Progenitor cell of endocrine pancreas (in vitro differentiated cells): ENCODE results near the gene RASGRF2. TPM values are rescaled to one million over a fixed set of nuclear protein-coding genes. Genes with fewer than 3 reads are reported as not detected.

Source experiments
- DNase-seq: peaks from one replicate; pipeline ENCODE4 v3.0.0; 2021; ENCODE audit warnings: low spot score; ENCODE audit not compliant: unreplicated experiment
- H3K27ac Mint-ChIP-seq: 2 replicates; pipeline ENCODE4 v1.8.0; 2021; ENCODE audit warnings: mild to moderate bottlenecking, moderate library complexity, mixed read lengths
- H3K27me3 Mint-ChIP-seq: 2 replicates; pipeline ENCODE4 v1.8.0; 2021; ENCODE audit warnings: mixed read lengths
- H3K36me3 Mint-ChIP-seq: 2 replicates; pipeline ENCODE4 v1.8.0; 2022; ENCODE audit warnings: mixed read lengths; ENCODE audit not compliant: insufficient read depth
- H3K4me1 Mint-ChIP-seq: 2 replicates; pipeline ENCODE4 v1.8.0; 2021; ENCODE audit warnings: low read depth, mixed read lengths
- H3K4me3 Mint-ChIP-seq: 2 replicates; pipeline ENCODE4 v1.8.0; 2021; ENCODE audit warnings: low read depth, mild to moderate bottlenecking, moderate library complexity, mixed read lengths
- H3K9me3 Mint-ChIP-seq: 2 replicates; pipeline ENCODE4 v1.8.0; 2021; ENCODE audit warnings: low read depth, mixed read lengths
- total RNA-seq: library from RNA; stranded (reverse); gene quantifications from 2 replicates; pipeline ENCODE4 v1.2.1, GENCODE V29; 2021
- TF ChIP-seq, protein P1 (sequence below): fragments of 200-600 bp; sonication (generic); IDR thresholded peaks from one replicate; pipeline ENCODE4 v1.5.0; 2021; ENCODE audit warnings: antibody characterized with exemption, mild to moderate bottlenecking; ENCODE audit not compliant: unreplicated experiment

The RASGRF2 gene
- total RNA-seq, 1 donor from 2014 or later: 0.62 TPM

DNA sequence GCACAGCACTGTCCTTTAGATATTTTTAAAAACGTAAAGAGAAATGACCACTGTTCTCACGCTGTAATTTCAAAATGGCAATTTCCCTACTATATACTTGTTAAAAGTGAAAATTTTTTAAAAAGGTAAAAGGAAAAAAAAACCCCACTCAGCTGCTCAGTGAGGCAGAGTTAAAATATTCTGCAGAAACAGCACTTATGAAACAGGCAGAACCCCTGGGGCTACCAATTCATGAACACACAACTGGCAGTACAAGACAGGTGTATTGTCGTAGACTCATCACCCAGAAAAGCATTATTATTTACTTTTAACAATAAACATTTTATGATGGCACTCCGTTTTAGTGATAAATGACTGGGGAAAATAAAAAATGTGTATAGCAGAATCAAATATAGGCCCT lies 1.5 kb upstream of the RASGRF2 start:
- TF ChIP-seq, protein P1, sequence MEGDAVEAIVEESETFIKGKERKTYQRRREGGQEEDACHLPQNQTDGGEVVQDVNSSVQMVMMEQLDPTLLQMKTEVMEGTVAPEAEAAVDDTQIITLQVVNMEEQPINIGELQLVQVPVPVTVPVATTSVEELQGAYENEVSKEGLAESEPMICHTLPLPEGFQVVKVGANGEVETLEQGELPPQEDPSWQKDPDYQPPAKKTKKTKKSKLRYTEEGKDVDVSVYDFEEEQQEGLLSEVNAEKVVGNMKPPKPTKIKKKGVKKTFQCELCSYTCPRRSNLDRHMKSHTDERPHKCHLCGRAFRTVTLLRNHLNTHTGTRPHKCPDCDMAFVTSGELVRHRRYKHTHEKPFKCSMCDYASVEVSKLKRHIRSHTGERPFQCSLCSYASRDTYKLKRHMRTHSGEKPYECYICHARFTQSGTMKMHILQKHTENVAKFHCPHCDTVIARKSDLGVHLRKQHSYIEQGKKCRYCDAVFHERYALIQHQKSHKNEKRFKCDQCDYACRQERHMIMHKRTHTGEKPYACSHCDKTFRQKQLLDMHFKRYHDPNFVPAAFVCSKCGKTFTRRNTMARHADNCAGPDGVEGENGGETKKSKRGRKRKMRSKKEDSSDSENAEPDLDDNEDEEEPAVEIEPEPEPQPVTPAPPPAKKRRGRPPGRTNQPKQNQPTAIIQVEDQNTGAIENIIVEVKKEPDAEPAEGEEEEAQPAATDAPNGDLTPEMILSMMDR: no peak
- Mint-ChIP-seq H3K27me3 (peaks cover 74% of the 10 kb centered on the region), H3K4me3 (no peak overlapping the region), H3K9me3 (no peaks in the 10 kb centered on the region), H3K36me3 (no peaks in the 10 kb centered on the region), H3K4me1 (peaks cover 11% of the 10 kb centered on the region), H3K27ac (no peak overlapping the region)
- DNase-seq: no peak

DNA sequence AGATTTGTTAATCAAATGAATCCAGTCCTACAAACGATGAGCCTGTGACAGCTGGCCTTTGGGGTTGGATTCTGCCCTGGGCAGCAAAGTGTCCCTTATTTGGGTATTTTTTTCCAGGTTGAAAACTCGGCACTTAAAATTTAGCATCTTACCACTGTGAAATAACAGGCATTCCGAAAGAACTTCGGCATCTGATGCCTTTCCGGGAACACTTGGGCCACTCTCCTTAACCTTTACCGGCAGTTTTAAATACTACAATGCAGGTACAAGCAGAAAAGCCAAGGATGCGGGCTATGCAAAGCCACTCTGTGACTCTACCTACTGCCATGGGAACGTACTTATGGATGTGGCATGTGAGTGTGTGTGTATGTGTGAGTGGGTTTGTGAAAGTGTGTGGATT lies 1.0 kb upstream of the RASGRF2 start:
- no peaks in the 10 kb centered on the region for H3K36me3 Mint-ChIP-seq
- peaks cover 77% of the 10 kb centered on the region for H3K27me3 Mint-ChIP-seq
- H3K4me3 Mint-ChIP-seq: peak overlapping the region; percentile 66
- peaks cover 11% of the 10 kb centered on the region for H3K4me1 Mint-ChIP-seq
- H3K9me3 Mint-ChIP-seq: no peaks in the 10 kb centered on the region
- no peak for DNase-seq
- no peak overlapping the region for H3K27ac Mint-ChIP-seq
- TF ChIP-seq, protein P1: no peak

DNA sequence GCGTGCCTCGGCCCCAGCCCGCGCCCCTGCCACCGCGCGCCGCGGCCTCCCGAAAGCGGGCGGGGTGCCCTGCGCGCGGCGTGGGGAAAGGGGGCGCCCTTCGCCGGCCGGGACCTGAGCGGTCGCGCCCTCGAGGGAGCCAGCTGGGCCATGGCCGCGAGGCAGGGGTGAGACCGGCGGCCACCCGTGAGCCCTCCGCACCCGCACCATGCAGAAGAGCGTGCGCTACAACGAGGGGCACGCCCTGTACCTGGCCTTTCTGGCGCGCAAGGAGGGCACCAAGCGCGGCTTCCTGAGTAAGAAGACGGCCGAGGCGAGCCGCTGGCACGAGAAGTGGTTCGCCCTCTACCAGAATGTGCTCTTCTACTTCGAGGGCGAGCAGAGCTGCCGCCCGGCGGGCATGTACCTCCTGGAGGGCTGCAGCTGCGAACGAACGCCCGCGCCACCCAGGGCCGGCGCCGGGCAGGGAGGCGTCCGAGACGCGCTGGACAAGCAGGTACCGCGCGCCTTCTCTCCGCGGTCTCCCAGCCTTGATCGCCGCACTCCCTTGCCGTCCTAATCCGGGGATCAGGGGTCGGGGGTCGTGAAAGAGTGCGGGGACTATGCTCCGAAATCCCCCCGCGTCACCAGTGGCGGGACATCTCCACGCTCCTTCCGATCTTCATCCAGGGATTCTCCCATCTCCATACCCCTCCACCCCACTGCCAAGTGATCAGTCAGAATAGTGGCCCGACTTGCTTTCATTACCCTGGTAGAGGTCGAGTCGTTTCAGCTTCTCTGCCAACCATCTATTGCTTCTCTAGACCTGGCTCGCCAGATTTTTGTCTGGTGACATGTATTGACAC lies 590 bp downstream of the RASGRF2 start:
- peak overlapping the region; percentile 15 for H3K27ac Mint-ChIP-seq
- peaks cover 11% of the 10 kb centered on the region for H3K4me1 Mint-ChIP-seq
- H3K36me3 Mint-ChIP-seq: no peaks in the 10 kb centered on the region
- peak overlapping the region; percentile 62 for H3K4me3 Mint-ChIP-seq
- TF ChIP-seq, protein P1: peak; percentile 24
- DNase-seq: peak; percentile 16
- H3K9me3 Mint-ChIP-seq: no peaks in the 10 kb centered on the region
- H3K27me3 Mint-ChIP-seq: peaks cover 81% of the 10 kb centered on the region

DNA sequence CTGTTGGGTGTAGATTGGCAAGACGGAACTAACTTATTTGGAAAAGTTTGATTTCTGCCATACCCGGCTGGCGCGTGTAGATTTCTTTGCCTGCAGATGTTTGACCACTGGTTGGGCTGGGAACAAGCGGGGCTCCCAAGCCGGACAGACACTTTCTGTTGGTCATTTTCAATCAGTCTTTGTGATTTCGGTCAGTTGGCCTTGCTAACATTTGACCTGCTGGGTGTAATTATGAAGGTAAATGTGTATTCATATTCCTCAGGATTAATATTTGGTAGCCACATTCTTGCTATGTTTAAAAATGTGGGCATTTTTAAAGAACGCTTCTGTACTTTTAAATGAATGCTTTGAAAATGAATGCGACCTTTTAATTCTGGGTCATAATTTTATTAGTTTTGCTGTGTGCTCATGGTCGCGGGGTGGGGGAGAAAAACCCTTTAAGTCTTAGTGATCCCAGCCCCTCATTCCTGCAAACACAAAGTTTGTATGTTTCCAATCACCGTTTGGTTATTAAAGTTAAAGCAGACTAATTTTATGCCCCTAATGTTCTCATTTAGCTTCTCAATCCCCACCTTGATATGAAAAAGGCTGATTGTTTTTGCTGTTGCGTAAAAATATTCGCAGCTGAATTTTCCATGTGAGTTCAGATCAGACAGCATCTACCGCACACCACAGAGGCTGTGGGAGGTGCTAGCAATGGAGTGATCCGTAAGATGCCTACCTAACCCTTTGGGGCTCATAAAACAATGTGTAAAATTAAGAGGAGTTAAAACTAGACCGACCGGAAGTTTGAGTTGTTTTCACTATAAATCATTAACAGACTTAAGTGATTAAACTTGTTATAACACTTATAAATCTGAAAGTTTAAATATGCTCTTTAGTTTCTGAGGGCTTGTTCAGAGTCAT lies 1.5 kb downstream of the RASGRF2 start:
- H3K9me3 Mint-ChIP-seq: no peaks in the 10 kb centered on the region

More for the DNA sequence above, 1.5 kb downstream of the RASGRF2 start:
- TF ChIP-seq, protein P1: no peak
- Mint-ChIP-seq H3K4me1 (peaks cover 11% of the 10 kb centered on the region), H3K27ac (peak overlapping the region; percentile 30), H3K4me3 (peak overlapping the region; percentile 62), H3K36me3 (no peaks in the 10 kb centered on the region), H3K27me3 (peaks cover 72% of the 10 kb centered on the region)
- no peak for DNase-seq
